MM.1S (cell line): ENCODE measurements around the gene MIEF2.

Experiments used
- DNase-seq: peaks from one replicate; pipeline ENCODE4 v3.0.0-alpha.2; 2015
- H2AFZ ChIP-seq: fragments of 300-600 bp; sonication (generic); 2 replicates; pipeline ENCODE4 v1.6.0; 2016; ENCODE audit warnings: antibody characterized with exemption, low read length
- H3F3A ChIP-seq: fragments of 300-600 bp; sonication (generic); 2 replicates; pipeline ENCODE4 v1.6.1; 2016; ENCODE audit warnings: mild to moderate bottlenecking, antibody characterized with exemption, low read length, moderate library complexity, mixed read lengths; ENCODE audit not compliant: insufficient read depth
- H3K27ac ChIP-seq: fragments of 300-600 bp; sonication (generic); 2 replicates; pipeline ENCODE4 v1.5.1; 2016; ENCODE audit warnings: mild to moderate bottlenecking, low read length
- H3K27me3 ChIP-seq: fragments of 300-600 bp; sonication (generic); replicated peaks from 2 replicates; pipeline ENCODE4 v1.6.0; 2016; ENCODE audit warnings: low read length; ENCODE audit not compliant: insufficient read depth
- H3K36me3 ChIP-seq: fragments of 300-600 bp; sonication (generic); replicated peaks from 2 replicates; pipeline ENCODE4 v1.6.1; 2016; ENCODE audit warnings: mild to moderate bottlenecking, low read length, mixed read lengths; ENCODE audit not compliant: insufficient read depth
- H3K4me1 ChIP-seq: fragments of 300-600 bp; sonication (generic); 2 replicates; pipeline ENCODE4 v1.6.1; 2016; ENCODE audit warnings: low read length, mixed read lengths
- H3K4me2 ChIP-seq: fragments of 300-600 bp; sonication (generic); 2 replicates; pipeline ENCODE4 v1.6.0; 2016; ENCODE audit warnings: low read depth, low read length
- H3K4me3 ChIP-seq: fragments of 300-600 bp; sonication (generic); 2 replicates; pipeline ENCODE4 v1.5.1; 2016; ENCODE audit warnings: low read length, mixed read lengths
- H3K79me2 ChIP-seq: fragments of 300-600 bp; sonication (generic); 2 replicates; pipeline ENCODE4 v1.6.1; 2016; ENCODE audit warnings: mixed run types, low read length, mixed read lengths
- H3K9ac ChIP-seq: fragments of 300-600 bp; sonication (generic); 2 replicates; pipeline ENCODE4 v1.6.1; 2016; ENCODE audit warnings: low read length, mixed read lengths
- H3K9me2 ChIP-seq: fragments of 300-600 bp; sonication (generic); replicated peaks from 2 replicates; pipeline ENCODE4 v1.6.1; 2016; ENCODE audit warnings: mild to moderate bottlenecking, low read length, mixed read lengths; ENCODE audit not compliant: insufficient read depth
- H3K9me3 ChIP-seq: fragments of 300-600 bp; sonication (generic); replicated peaks from 2 replicates; pipeline ENCODE4 v1.6.1; 2016; ENCODE audit warnings: mild to moderate bottlenecking, low read length, mixed read lengths; ENCODE audit not compliant: insufficient read depth
- H4K20me1 ChIP-seq: fragments of 300-600 bp; sonication (generic); 2 replicates; pipeline ENCODE4 v1.6.1; 2016; ENCODE audit warnings: mild to moderate bottlenecking, low read length, moderate library complexity, mixed read lengths; ENCODE audit not compliant: insufficient read depth
- EZH2 ChIP-seq: fragments of 300-600 bp; sonication (generic); optimal IDR thresholded peaks from 2 replicates; pipeline ENCODE3; 2017; ENCODE audit warnings: low read depth, mild to moderate bottlenecking, antibody characterized with exemption, low read length, mixed read lengths
- EZH2phosphoT487 ChIP-seq: fragments of 300-600 bp; sonication (generic); IDR thresholded peaks from 2 replicates; pipeline ENCODE4 v1.6.1; 2018; ENCODE audit warnings: antibody characterized with exemption, low read length
- TF ChIP-seq, protein P1 (sequence below): fragments of 300-600 bp; sonication (generic); IDR thresholded peaks from 2 replicates; pipeline ENCODE4 v1.5.1; 2016; ENCODE audit warnings: antibody characterized with exemption, low read length, mixed read lengths

MIEF2 gene

GRCh38 chr17:18315562-18315922 lies 55.1 kb downstream of the MIEF2 start:
- Histone ChIP-seq H2AFZ (peak overlapping the region; percentile 52), H3K4me1 (peaks cover 44% of the 10 kb centered on the region), H3K9me3 (no peaks in the 10 kb centered on the region), H3K4me3 (peak overlapping the region; percentile 96), H3K4me2 (peak overlapping the region; percentile 71), H3K79me2 (peaks cover 93% of the 10 kb centered on the region), H3K36me3 (peaks cover 3% of the 10 kb centered on the region; the same call in 1 of the 2 replicates), H3K27ac (peak overlapping the region; percentile 93), H3K27me3 (no peaks in the 10 kb centered on the region), H3F3A (peaks cover 3% of the 10 kb centered on the region; the same call in 1 of the 2 replicates), H4K20me1 (0 out of 2 replicates have a peak, but pooled peaks cover 4% of the 10 kb centered on the region), H3K9me2 (no peaks in the 10 kb centered on the region), H3K9ac (peak overlapping the region; percentile 81)
- TF ChIP-seq EZH2phosphoT487 (no peak), EZH2 (no peak)
- TF ChIP-seq, protein P1, sequence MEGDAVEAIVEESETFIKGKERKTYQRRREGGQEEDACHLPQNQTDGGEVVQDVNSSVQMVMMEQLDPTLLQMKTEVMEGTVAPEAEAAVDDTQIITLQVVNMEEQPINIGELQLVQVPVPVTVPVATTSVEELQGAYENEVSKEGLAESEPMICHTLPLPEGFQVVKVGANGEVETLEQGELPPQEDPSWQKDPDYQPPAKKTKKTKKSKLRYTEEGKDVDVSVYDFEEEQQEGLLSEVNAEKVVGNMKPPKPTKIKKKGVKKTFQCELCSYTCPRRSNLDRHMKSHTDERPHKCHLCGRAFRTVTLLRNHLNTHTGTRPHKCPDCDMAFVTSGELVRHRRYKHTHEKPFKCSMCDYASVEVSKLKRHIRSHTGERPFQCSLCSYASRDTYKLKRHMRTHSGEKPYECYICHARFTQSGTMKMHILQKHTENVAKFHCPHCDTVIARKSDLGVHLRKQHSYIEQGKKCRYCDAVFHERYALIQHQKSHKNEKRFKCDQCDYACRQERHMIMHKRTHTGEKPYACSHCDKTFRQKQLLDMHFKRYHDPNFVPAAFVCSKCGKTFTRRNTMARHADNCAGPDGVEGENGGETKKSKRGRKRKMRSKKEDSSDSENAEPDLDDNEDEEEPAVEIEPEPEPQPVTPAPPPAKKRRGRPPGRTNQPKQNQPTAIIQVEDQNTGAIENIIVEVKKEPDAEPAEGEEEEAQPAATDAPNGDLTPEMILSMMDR: no peak
- peak; percentile 20 for DNase-seq

DNA sequence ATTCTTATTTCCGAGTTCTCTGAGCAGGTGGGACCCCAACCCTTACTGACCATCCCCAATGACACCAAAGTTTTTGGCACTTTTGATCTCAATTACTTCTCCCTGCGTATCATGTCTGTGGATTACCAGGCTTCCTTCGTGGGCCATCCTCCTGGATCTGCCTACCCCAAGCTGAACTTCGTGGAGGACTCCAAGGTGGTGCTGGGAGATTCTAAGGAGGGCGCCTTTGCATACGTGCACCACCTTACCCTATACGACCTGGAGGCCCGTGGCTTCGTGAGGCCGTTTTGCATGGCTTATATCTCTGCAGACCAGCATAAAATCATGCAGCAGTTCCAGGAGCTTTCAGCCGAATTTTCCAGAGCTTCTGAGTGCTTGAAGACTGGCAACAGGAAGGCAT lies 55.5 kb downstream of the MIEF2 start:
- Histone ChIP-seq H3K27me3 (no peaks in the 10 kb centered on the region), H3K27ac (peak overlapping the region; percentile 93; the same call in 1 of the 2 replicates), H3K36me3 (peaks cover 3% of the 10 kb centered on the region; the same call in 1 of the 2 replicates), H3K79me2 (peaks cover 93% of the 10 kb centered on the region), H3K9ac (peak overlapping the region; percentile 81), H3K4me3 (peak overlapping the region; percentile 96), H3K9me2 (no peaks in the 10 kb centered on the region), H3K4me1 (peaks cover 44% of the 10 kb centered on the region), H3F3A (peaks cover 3% of the 10 kb centered on the region; the same call in 1 of the 2 replicates), H3K9me3 (no peaks in the 10 kb centered on the region), H4K20me1 (0 out of 2 replicates have a peak, but pooled peaks cover 4% of the 10 kb centered on the region), H2AFZ (no peak overlapping the region), H3K4me2 (peak overlapping the region; percentile 71)
- DNase-seq: no peak
- TF ChIP-seq EZH2phosphoT487 (no peak), EZH2 (no peak)
- TF ChIP-seq, protein P1: no peak
